SK-N-SH (cell line): Measurements from ENCODE around the gene DFFB.

ENCODE experiments used
- CHD2 ChIP-seq: fragments of 150-350 bp; IDR thresholded peaks from 2 replicates; pipeline ENCODE4 v1.6.1; 2018; ENCODE audit warnings: low read length; ENCODE audit not compliant: partially characterized antibody
- CTCF ChIP-seq: fragments of 200-600 bp; sonication (generic); IDR thresholded peaks from 2 replicates; pipeline ENCODE4 v1.6.1; 2017; ENCODE audit warnings: antibody characterized with exemption, mild to moderate bottlenecking, moderate library complexity
- ELF1 ChIP-seq: IDR thresholded peaks from 2 replicates; pipeline ENCODE4 v1.4.0; 2012
- EZH2phosphoT487 ChIP-seq: fragments of 200-600 bp; sonication (generic); IDR thresholded peaks from 2 replicates; pipeline ENCODE4 v1.6.1; 2017; ENCODE audit warnings: low read depth, mixed run types, mild to moderate bottlenecking, antibody characterized with exemption, moderate library complexity, borderline replicate concordance
- FOXM1 ChIP-seq: IDR thresholded peaks from 2 replicates; pipeline ENCODE4 v1.4.0; 2012; ENCODE audit warnings: low read depth, mild to moderate bottlenecking
- JUND ChIP-seq: IDR thresholded peaks from 2 replicates; pipeline ENCODE4 v1.4.0; 2012
- MAX ChIP-seq: IDR thresholded peaks from 2 replicates; pipeline ENCODE4 v1.4.0; 2012; ENCODE audit warnings: low read depth
- POLR2AphosphoS5 ChIP-seq: IDR thresholded peaks from 2 replicates; pipeline ENCODE4 v1.6.1; 2012; ENCODE audit warnings: low read depth, low read length
- RAD21 ChIP-seq: IDR thresholded peaks from 2 replicates; pipeline ENCODE4 v1.6.1; 2012; ENCODE audit warnings: mild to moderate bottlenecking, low read length
- SIN3A ChIP-seq: IDR thresholded peaks from 2 replicates; pipeline ENCODE4 v1.6.1; 2012; ENCODE audit warnings: low read depth, mild to moderate bottlenecking, low read length, moderate library complexity, borderline replicate concordance
- YY1 ChIP-seq: IDR thresholded peaks from 2 replicates; pipeline ENCODE4 v1.4.0; 2012; ENCODE audit warnings: low read depth, mild to moderate bottlenecking

- TF ChIP-seq CHD2: no peak
- no peak for TF ChIP-seq ELF1
- TF ChIP-seq FOXM1: no peak
- TF ChIP-seq CTCF: no peak
- TF ChIP-seq YY1: no peak
- no peak for TF ChIP-seq SIN3A
- TF ChIP-seq POLR2AphosphoS5: no peak
- TF ChIP-seq EZH2phosphoT487: no peak
- TF ChIP-seq RAD21: no peak
- no peak for TF ChIP-seq MAX
- no peak for TF ChIP-seq JUND
Measured at GRCh38 chr1:3898475-3898735, 41.1 kb downstream of the DFFB start.
